K562 (cell line): ENCODE data around the gene CDAN1. TPM values are rescaled to one million over a fixed set of nuclear protein-coding genes. Genes with fewer than 3 reads are reported as not detected.

Experiments
- ATAC-seq: fragments of 200-7000 bp; cut with Tn5 transposase; 3 replicates; pipeline ENCODE4 v1.9.1; 2020; ENCODE audit warnings: moderate library complexity
- BruUV-seq: library from RNA; stranded (reverse); fragments of 400-500 nt; replicated peaks from 2 replicates; lab custom pipeline; 2021; lab: Mats Ljungman, UMichigan
- CTCF ChIA-PET: fragments of 300-600 bp; formaldehyde crosslinking; extraction: SDS; loops from one replicate; lab custom pipeline; 2021; ENCODE audit warnings: low intra/inter-chr PET ratio; lab: Yijun Ruan, JAX
- POLR2A ChIA-PET: fragments of 300-600, 350-650 bp; sonication (Branson Sonifier 250); formaldehyde crosslinking; extraction: SDS; loops from one replicate; lab custom pipeline; 2021; ENCODE audit warnings: antibody characterized with exemption, inconsistent platforms; lab: Yijun Ruan, JAX
- DNase-seq, 4 experiments: peaks; one replicate each; pipeline versions ENCODE4 v3.0.0 to v3.0.0-alpha.2; 2011 to 2018; ENCODE audit warnings: low spot score in 3 of 4, mixed read lengths in 3 of 4; ENCODE audit errors: extremely low read depth in 1 of 4
- FAIRE-seq: peaks from 2 replicates; lab custom pipeline; 2011; peaks lifted over from hg19 to GRCh38; lab: Jason Lieb, UNC
- H2AFZ ChIP-seq: 2 replicates; pipeline ENCODE4 v1.6.0; 2011; ENCODE audit warnings: low read depth, low read length, control low read depth, inconsistent platforms
- H3K27ac ChIP-seq: fragments of 200-600 bp; 3 replicates; pipeline ENCODE4 v1.8.0; 2011; ENCODE audit warnings: low read depth, mild to moderate bottlenecking, control low read depth, inconsistent platforms, low read length, moderate library complexity, mixed read lengths; ENCODE audit errors: extremely low read depth
- H3K27me3 ChIP-seq, 2 experiments: fragments of 300-600 bp in 1 of 2; 2 replicates in 1 of 2; 3 replicates in 1 of 2; pipeline versions ENCODE4 v1.6.0 to v1.8.0; 2011; ENCODE audit warnings: inconsistent platforms in 2 of 2, low read length in 2 of 2, mild to moderate bottlenecking in 1 of 2, mixed read lengths in 1 of 2, moderate library complexity in 1 of 2; ENCODE audit not compliant: control insufficient read depth in 2 of 2, insufficient read depth in 2 of 2
- H3K36me3 ChIP-seq: fragments of 300-600 bp; 3 replicates; pipeline ENCODE4 v1.8.0; 2011; ENCODE audit warnings: mild to moderate bottlenecking, low read length, inconsistent platforms; ENCODE audit not compliant: control insufficient read depth, insufficient read depth
- H3K4me1 ChIP-seq, 2 experiments: fragments of 200-600 bp in 1 of 2; replicated peaks in 1 of 2; 2 replicates in 1 of 2; 3 replicates in 1 of 2; pipeline versions ENCODE4 v1.5.1 to v1.8.0; 2011; ENCODE audit warnings: inconsistent platforms in 2 of 2, low read length in 2 of 2, mild to moderate bottlenecking in 1 of 2, mixed read lengths in 1 of 2, moderate library complexity in 1 of 2; ENCODE audit not compliant: control insufficient read depth in 2 of 2, insufficient read depth in 2 of 2
- H3K4me2 ChIP-seq: 2 replicates; pipeline ENCODE4 v1.6.1; 2011; ENCODE audit warnings: low read length, control low read depth, inconsistent platforms, mixed read lengths; ENCODE audit not compliant: insufficient read depth
- H3K4me3 ChIP-seq: fragments of 200-600 bp; sonication (generic), shearing (Covaris generic); 2 replicates; pipeline ENCODE4 v1.5.1; 2016; ENCODE audit warnings: control low read depth, inconsistent platforms
- H3K79me2 ChIP-seq: fragments of 200-600 bp; 3 replicates; pipeline ENCODE4 v1.8.0; 2011; ENCODE audit warnings: low read length, inconsistent platforms; ENCODE audit not compliant: control insufficient read depth, insufficient read depth
- H3K9ac ChIP-seq, 2 experiments: 2 replicates each; pipeline versions ENCODE4 v1.6.0 to v1.6.1; 2011; ENCODE audit warnings: low read depth in 2 of 2, low read length in 2 of 2, control low read depth in 1 of 2, inconsistent platforms in 1 of 2, mild to moderate bottlenecking in 1 of 2, mixed read lengths in 1 of 2; ENCODE audit not compliant: insufficient read depth in 1 of 2
- H3K9me1 ChIP-seq: one replicate; pipeline ENCODE4 v1.6.0; 2011; ENCODE audit warnings: inconsistent platforms, mild to moderate bottlenecking, low read length, moderate library complexity; ENCODE audit not compliant: control insufficient read depth, insufficient read depth
- H3K9me3 ChIP-seq: replicated peaks from 2 replicates; pipeline ENCODE4 v1.5.1; 2011; ENCODE audit warnings: low read depth, low read length, inconsistent platforms; ENCODE audit not compliant: control insufficient read depth, insufficient read depth
- H4K20me1 ChIP-seq: replicated peaks from 2 replicates; pipeline ENCODE4 v1.6.1; 2011; ENCODE audit warnings: low read length, inconsistent platforms, mixed read lengths; ENCODE audit not compliant: control insufficient read depth, insufficient read depth
- ARID4B ChIP-seq: sonication (generic); formaldehyde crosslinking; IDR thresholded peaks from 2 replicates; pipeline ENCODE4 v1.8.0; 2022; ENCODE audit warnings: mild to moderate bottlenecking, missing genetic modification reagents
- BMI1 ChIP-seq: fragments of 150-350 bp; IDR thresholded peaks from 2 replicates; pipeline ENCODE4 v1.6.1; 2014; ENCODE audit warnings: low read length
- CXXC5 ChIP-seq: fragments of 250-450 bp; sonication (Bioruptor Pico); IDR thresholded peaks from 2 replicates; pipeline ENCODE4 v1.8.0; 2022; ENCODE audit warnings: inconsistent platforms, mild to moderate bottlenecking, moderate library complexity
- DNMT1 ChIP-seq: fragments of 450-650 bp; IDR thresholded peaks from 2 replicates; pipeline ENCODE4 v1.6.1; 2016; ENCODE audit warnings: antibody characterized with exemption, mild to moderate bottlenecking
- HSF4 ChIP-seq: fragments of 250-450 bp; sonication (Bioruptor Pico); IDR thresholded peaks from 2 replicates; pipeline ENCODE4 v2.1.2; 2022; ENCODE audit warnings: mild to moderate bottlenecking, moderate library complexity, borderline replicate concordance
- MCM7 ChIP-seq, 2 experiments: fragments of 450-650 bp; IDR thresholded peaks; 2 replicates each; pipeline ENCODE4 v1.6.1; 2016 to 2018
- OTX1 ChIP-seq: fragments of 450-650 bp; formaldehyde crosslinking; IDR thresholded peaks from 2 replicates; pipeline ENCODE4 v1.4.0; 2022; ENCODE audit warnings: mild to moderate bottlenecking
- PML ChIP-seq: IDR thresholded peaks from 2 replicates; pipeline ENCODE4 v1.6.1; 2012; ENCODE audit warnings: low read length, inconsistent platforms
- PTRF ChIP-seq: fragments of 450-650 bp; IDR thresholded peaks from 2 replicates; pipeline ENCODE4 v1.6.1; 2016; ENCODE audit warnings: mild to moderate bottlenecking, missing genetic modification characterization, missing compliant biosample characterization
- RBFOX2 ChIP-seq: fragments of 200-400 bp; formaldehyde crosslinking; IDR thresholded peaks from 2 replicates; pipeline ENCODE4 v1.6.1; 2017; ENCODE audit warnings: low read depth, mild to moderate bottlenecking, low read length, moderate library complexity
- SMARCA5 ChIP-seq: fragments of 450-650 bp; IDR thresholded peaks from 2 replicates; pipeline ENCODE4 v1.6.1; 2016
- VEZF1 ChIP-seq: fragments of 200-800 bp; sonication (Bioruptor generic); IDR thresholded peaks from 2 replicates; pipeline ENCODE4 v1.6.1; 2017; ENCODE audit warnings: missing genetic modification characterization, missing compliant biosample characterization
- ZFP1 ChIP-seq: fragments of 450-650 bp; formaldehyde crosslinking; IDR thresholded peaks from 2 replicates; pipeline ENCODE4 v1.4.0; 2020; ENCODE audit warnings: mild to moderate bottlenecking, mixed read lengths
- ZNF197 ChIP-seq: fragments of 200-800 bp; sonication (Bioruptor generic); IDR thresholded peaks from 2 replicates; pipeline ENCODE4 v1.6.1; 2016; ENCODE audit warnings: low read depth, missing genetic modification characterization, missing compliant biosample characterization
- ZNF354B ChIP-seq: fragments of 250-450 bp; sonication (Bioruptor Pico); IDR thresholded peaks from 2 replicates; pipeline ENCODE4 v1.4.0; 2020
- ZZZ3 ChIP-seq: fragments of 450-650 bp; IDR thresholded peaks from 2 replicates; pipeline ENCODE4 v1.6.1; 2016; ENCODE audit warnings: antibody characterized with exemption, mild to moderate bottlenecking, moderate library complexity
- WGBS: fragments of 100-300 bp; shearing (Covaris generic); methylation state at CpG from one replicate; pipeline ENCODE4 v1.1.6; 2016; ENCODE audit warnings: low coverage, mixed read lengths; ENCODE audit not compliant: insufficient coverage; ENCODE audit errors: missing lambda C conversion rate; 5-methylcytosine and 5-hydroxymethylcytosine counted together
- in situ Hi-C: fragments of 300-500 bp; cut with MboI; formaldehyde crosslinking; loops from 4 replicates; pipeline ENCODE4 v1.15.0; 2018; ENCODE audit warnings: inconsistent platforms, mixed read lengths
- intact Hi-C: fragments of 100-400 bp; cut with micrococcal nuclease; formaldehyde crosslinking; loops from 2 replicates; pipeline ENCODE4 v1.14.2; 2022
- polyA plus RNA-seq, 8 experiments: library from polyadenylated mRNA; depleted of rRNA in 4 of 8; stranded (reverse) in 5 of 8; unstranded in 3 of 8; fragments of >200 nt; fragmentation: Nextera tagmentation in 2 of 8; fragmentation: Illumina TruSeq in 1 of 8; extraction: Ambion mirVana in 2 of 8; extraction: Trizol in 1 of 8; gene quantifications; 2 replicates each; pipeline versions ENCODE4 v1.2.1 to v1.2.3, GENCODE V29; 2011 to 2014; ENCODE audit warnings: inconsistent platforms in 1 of 8, missing spikeins in 1 of 8
- total RNA-seq, 7 experiments: library from RNA; depleted of rRNA in 6 of 7; stranded (reverse); fragments of >200 nt in 6 of 7; fragmentation: Illumina TruSeq in 2 of 7; extraction: Trizol in 2 of 7; gene quantifications; 2 replicates each; pipeline versions ENCODE4 v1.2.1 to v1.2.3, GENCODE V29; 2011 to 2021; ENCODE audit warnings: low replicate concordance in 1 of 7

Gene CDAN1
- total and polyA plus RNA-seq, 9 of the 15 experiments (the other 6 are each of a cell fraction or from before 2014, with no cell fraction given): 1.6 to 34.4 (median 13.8) TPM

GRCh38 chr15:42772144-42772543, 35.2 kb upstream of the CDAN1 start:
- Histone ChIP-seq H3K9me1 (no peaks in the 10 kb centered on the region), H3K9ac (no peak overlapping the region), H4K20me1 (no peaks in the 10 kb centered on the region), H3K27me3 (no peaks in the 10 kb centered on the region), H3K27ac (no peak overlapping the region), H3K4me2 (no peak overlapping the region), H3K79me2 (no peaks in the 10 kb centered on the region), H3K4me1 (no peaks in the 10 kb centered on the region), H3K4me3 (no peak overlapping the region), H2AFZ (no peak overlapping the region), H3K36me3 (peaks cover 8% of the 10 kb centered on the region; the same call in 2 of the 3 replicates), H3K9me3 (no peaks in the 10 kb centered on the region)
- no peak for DNase-seq
- intact Hi-C loops (no loop called here), in situ Hi-C loops (no loop called here)
- no TSS peak for BruUV-seq
- no peak for ATAC-seq
- 10% methylated on average over 2 of the region's 2 CpGs for WGBS
- ChIA-PET POLR2A (interaction anchor here (0.7 to 0.9 kb wide), 2 partner anchors 13 to 210 kb away, joined by 3 read pairs; no protein-coding TSS in a partner anchor), CTCF (no interaction called here)
- no peak for FAIRE-seq
- TF ChIP-seq BMI1 (no peak), ZNF354B (CRISPR knock-in tag) (no peak), PTRF (tag) (no peak), DNMT1 (no peak), CXXC5 (no peak), RBFOX2 (no peak), OTX1 (CRISPR knock-in tag) (no peak), HSF4 (CRISPR knock-in tag) (no peak), ZFP1 (CRISPR knock-in tag) (no peak), ARID4B (CRISPR knock-in tag) (no peak), SMARCA5 (no peak), ZZZ3 (no peak), MCM7 (IDR thresholded peaks at IDR 0.05) (no peak), PML (no peak), VEZF1 (CRISPR knock-in tag) (no peak), ZNF197 (no peak)
